ENCODE results near the gene IDI1. TPM values are rescaled to one million over a fixed set of nuclear protein-coding genes. Genes with fewer than 3 reads are reported as not detected.
"Not testable (repeated sequence)": the region's sequence is repeated elsewhere in the genome, so short reads cannot be mapped to it uniquely, and the experiment has no call there.

IDI1 gene
- total RNA-seq, 1 experiment from 2014 or later = 150 TPM

DNA sequence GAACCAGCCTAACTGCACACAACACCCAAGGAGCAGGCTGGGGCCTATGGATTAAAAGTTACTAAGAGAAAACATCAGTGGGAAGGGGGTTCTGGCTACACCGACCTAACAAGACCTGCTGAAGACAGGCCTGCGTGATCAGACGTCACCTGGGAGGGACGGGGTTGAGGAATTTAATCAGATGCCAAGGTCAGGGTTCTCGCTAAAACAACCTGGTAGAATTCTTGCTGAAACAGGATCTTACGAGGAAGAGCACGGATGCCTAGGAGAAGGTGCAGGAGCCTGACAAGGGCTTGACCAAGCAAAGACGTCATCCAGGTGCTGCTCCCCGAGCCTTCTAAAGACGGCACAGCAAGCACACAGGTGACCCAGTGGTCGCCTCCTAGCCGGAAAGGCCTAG is 24.8 kb downstream of the IDI1 start:
- Histone ChIP-seq H3K9me2 (replicated peaks; ENCODE audit: insufficient read depth, low read length) (no peaks in the 10 kb centered on the region), H4K20me1 (ENCODE audit: insufficient read depth, low read depth, low read length) (no peaks in the 10 kb centered on the region), H3K36me3 (ENCODE audit: insufficient read depth, low read length) (peaks cover 20% of the 10 kb centered on the region), H3K79me2 (ENCODE audit: low read length) (no peaks in the 10 kb centered on the region), H3K27me3 (ENCODE audit: low read length) (no peaks in the 10 kb centered on the region), H3K9me3 (ENCODE audit: low read length) (no peaks in the 10 kb centered on the region), H3K4me2 (ENCODE audit: low read depth, low read length, poor library complexity, severe bottlenecking) (no peak overlapping the region), H3K27ac (ENCODE audit: low read length) (no peak overlapping the region), H2AFZ (ENCODE audit: low read length) (no peak overlapping the region), H3K4me3 (ENCODE audit: low read length) (no peak overlapping the region), H3K4me1 (ENCODE audit: low read length) (no peaks in the 10 kb centered on the region), H3K9ac (ENCODE audit: low read length) (no peak overlapping the region)
- no peak for DNase-seq

DNA sequence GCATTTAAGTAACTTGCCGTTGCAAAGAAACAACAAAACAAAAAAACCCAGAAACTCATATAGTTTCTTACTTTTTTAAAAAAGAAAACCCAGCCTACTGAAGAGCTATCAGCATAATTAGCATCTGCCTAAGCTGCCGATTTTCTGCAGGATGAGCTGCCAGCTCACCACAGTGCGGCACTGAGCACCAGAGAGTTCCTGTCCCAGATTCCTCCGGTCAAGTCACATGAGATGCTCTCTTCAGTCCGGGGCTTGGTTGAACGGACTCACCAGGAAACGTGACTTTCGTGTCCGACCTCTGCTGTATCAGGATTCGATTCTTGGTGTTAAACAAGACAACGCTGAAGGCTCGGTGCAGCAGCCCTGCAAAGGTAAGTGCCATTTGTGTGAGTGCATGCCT is 26.5 kb downstream of the IDI1 start:
- peaks cover 27% of the 10 kb centered on the region for H3K36me3 ChIP-seq (ENCODE audit: insufficient read depth, low read length)

DNA sequence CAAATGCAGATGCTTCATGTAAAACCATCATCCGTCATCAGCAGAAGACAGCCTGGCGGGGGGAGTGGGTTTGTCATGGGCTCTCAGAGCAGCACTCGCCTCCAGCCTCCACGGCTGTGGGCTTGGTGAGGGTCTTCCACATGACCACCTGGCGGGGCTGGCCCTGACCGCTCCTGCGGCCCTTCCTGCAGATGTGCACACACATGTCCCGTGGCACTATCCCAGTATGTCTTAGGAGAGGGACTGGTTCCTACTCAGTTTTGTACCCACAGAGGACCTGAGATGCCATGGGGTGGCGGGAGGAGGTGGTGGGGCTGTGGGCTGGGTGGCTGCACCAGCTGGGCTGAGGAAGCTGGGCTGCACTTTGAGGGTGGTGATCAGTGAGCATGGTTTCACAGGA is 28.0 kb downstream of the IDI1 start:
- Histone ChIP-seq H3K27me3 (ENCODE audit: low read length) (no peaks in the 10 kb centered on the region), H3K4me1 (ENCODE audit: low read length) (no peaks in the 10 kb centered on the region), H3K4me2 (ENCODE audit: low read depth, low read length, poor library complexity, severe bottlenecking) (no peak overlapping the region), H4K20me1 (ENCODE audit: insufficient read depth, low read depth, low read length) (no peaks in the 10 kb centered on the region), H3K79me2 (ENCODE audit: low read length) (no peaks in the 10 kb centered on the region), H3K4me3 (ENCODE audit: low read length) (no peak overlapping the region), H2AFZ (ENCODE audit: low read length) (no peak overlapping the region), H3K27ac (ENCODE audit: low read length) (no peak overlapping the region), H3K36me3 (ENCODE audit: insufficient read depth, low read length) (peaks cover 37% of the 10 kb centered on the region), H3K9me2 (replicated peaks; ENCODE audit: insufficient read depth, low read length) (no peaks in the 10 kb centered on the region), H3K9ac (ENCODE audit: low read length) (no peak overlapping the region), H3K9me3 (ENCODE audit: low read length) (no peaks in the 10 kb centered on the region)
- DNase-seq = no peak

More for the DNA sequence above, 26.5 kb downstream of the IDI1 start:
- H3K9ac ChIP-seq (ENCODE audit: low read length) = no peak overlapping the region
- no peak overlapping the region for H3K27ac ChIP-seq (ENCODE audit: low read length)
- H3K79me2 ChIP-seq (ENCODE audit: low read length) = no peaks in the 10 kb centered on the region
- no peaks in the 10 kb centered on the region for H4K20me1 ChIP-seq (ENCODE audit: insufficient read depth, low read depth, low read length)
- H3K4me3 ChIP-seq (ENCODE audit: low read length) = no peak overlapping the region
- H3K4me1 ChIP-seq (ENCODE audit: low read length) = no peaks in the 10 kb centered on the region
- H3K4me2 ChIP-seq (ENCODE audit: low read depth, low read length, poor library complexity, severe bottlenecking) = no peak overlapping the region
- no peaks in the 10 kb centered on the region for H3K9me3 ChIP-seq (ENCODE audit: low read length)
- no peaks in the 10 kb centered on the region for H3K27me3 ChIP-seq (ENCODE audit: low read length)
- no peak overlapping the region for H2AFZ ChIP-seq (ENCODE audit: low read length)
- no peaks in the 10 kb centered on the region for H3K9me2 ChIP-seq (replicated peaks; ENCODE audit: insufficient read depth, low read length)
- no peak for DNase-seq

DNA sequence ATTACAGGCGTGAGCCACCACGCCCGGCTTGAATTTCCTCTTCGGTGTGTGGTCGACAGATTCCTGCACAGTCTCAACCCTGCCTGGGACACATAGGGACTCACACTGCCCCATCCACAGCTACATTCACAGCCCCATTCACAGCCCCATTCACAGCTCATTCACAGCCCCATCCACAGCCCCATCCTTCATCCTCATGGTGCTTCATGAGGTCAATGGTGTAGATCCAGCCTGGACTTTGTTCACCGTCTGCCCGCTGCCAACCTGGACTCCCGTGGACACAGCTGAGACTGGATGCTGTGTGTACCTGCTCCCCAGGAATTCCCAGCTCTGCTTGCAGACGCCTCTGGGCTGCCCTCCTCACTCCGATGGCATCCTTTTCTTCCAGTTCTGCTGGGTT is 28.5 kb downstream of the IDI1 start:
- DNase-seq = no peak
- H3K27ac ChIP-seq (ENCODE audit: low read length) = no peak overlapping the region
- H3K4me3 ChIP-seq (ENCODE audit: low read length) = no peak overlapping the region
- H3K9ac ChIP-seq (ENCODE audit: low read length) = no peak overlapping the region
- no peaks in the 10 kb centered on the region for H3K27me3 ChIP-seq (ENCODE audit: low read length)
- no peaks in the 10 kb centered on the region for H3K79me2 ChIP-seq (ENCODE audit: low read length)
- H4K20me1 ChIP-seq (ENCODE audit: insufficient read depth, low read depth, low read length) = no peaks in the 10 kb centered on the region
- H3K9me3 ChIP-seq (ENCODE audit: low read length) = no peaks in the 10 kb centered on the region
- H3K9me2 ChIP-seq (replicated peaks; ENCODE audit: insufficient read depth, low read length) = no peaks in the 10 kb centered on the region
- H3K36me3 ChIP-seq (ENCODE audit: insufficient read depth, low read length) = peaks cover 37% of the 10 kb centered on the region
- no peaks in the 10 kb centered on the region for H3K4me1 ChIP-seq (ENCODE audit: low read length)
- H2AFZ ChIP-seq (ENCODE audit: low read length) = no peak overlapping the region
- H3K4me2 ChIP-seq (ENCODE audit: low read depth, low read length, poor library complexity, severe bottlenecking) = no peak overlapping the region

DNA sequence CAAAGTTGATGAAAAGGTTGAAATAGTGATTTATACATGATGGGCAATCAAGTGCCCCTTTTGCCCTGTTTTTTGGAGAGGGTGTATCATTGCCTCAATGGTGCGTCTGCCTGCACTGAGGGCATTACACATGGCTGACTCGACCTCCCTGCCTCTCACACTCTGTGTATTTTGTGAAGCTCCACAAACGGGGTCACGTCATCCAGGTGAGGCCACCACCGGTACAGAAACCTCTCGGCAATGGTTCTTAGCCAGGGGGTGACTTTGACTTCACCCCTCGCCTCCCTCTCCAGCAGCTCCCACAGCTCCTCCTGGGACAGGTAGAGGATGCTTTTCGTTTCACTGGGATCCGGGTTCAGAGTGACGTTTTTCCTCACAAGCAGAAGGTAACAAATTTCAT is 29.6 kb downstream of the IDI1 start:
- H3K9me2 ChIP-seq (replicated peaks; ENCODE audit: insufficient read depth, low read length) = no peaks in the 10 kb centered on the region
- 0 out of 2 replicates have a peak, but pooled peaks cover 7% of the 10 kb centered on the region for H4K20me1 ChIP-seq (ENCODE audit: insufficient read depth, low read depth, low read length)
- H3K27me3 ChIP-seq (ENCODE audit: low read length) = no peaks in the 10 kb centered on the region
- no peak overlapping the region for H3K27ac ChIP-seq (ENCODE audit: low read length)
- H3K4me1 ChIP-seq (ENCODE audit: low read length) = no peaks in the 10 kb centered on the region
- H3K4me2 ChIP-seq (ENCODE audit: low read depth, low read length, poor library complexity, severe bottlenecking) = no peak overlapping the region
- no peak overlapping the region for H3K9ac ChIP-seq (ENCODE audit: low read length)
- peaks cover 40% of the 10 kb centered on the region for H3K36me3 ChIP-seq (ENCODE audit: insufficient read depth, low read length)
- no peak overlapping the region for H2AFZ ChIP-seq (ENCODE audit: low read length)
- H3K79me2 ChIP-seq (ENCODE audit: low read length) = no peaks in the 10 kb centered on the region
- no peak for DNase-seq
- no peaks in the 10 kb centered on the region for H3K9me3 ChIP-seq (ENCODE audit: low read length)
- H3K4me3 ChIP-seq (ENCODE audit: low read length) = no peak overlapping the region

- Histone ChIP-seq H3K79me2 (ENCODE audit: low read length) (peaks cover 2% of the 10 kb centered on the region; the same call in 1 of the 2 replicates), H3K4me1 (ENCODE audit: low read length) (no peaks in the 10 kb centered on the region), H3K27ac (ENCODE audit: low read length) (no peak overlapping the region), H3K4me2 (ENCODE audit: low read depth, low read length, poor library complexity, severe bottlenecking) (no peak overlapping the region), H3K9me3 (ENCODE audit: low read length) (no peaks in the 10 kb centered on the region), H2AFZ (ENCODE audit: low read length) (no peak overlapping the region), H3K9ac (ENCODE audit: low read length) (no peak overlapping the region), H3K9me2 (replicated peaks; ENCODE audit: insufficient read depth, low read length) (no peaks in the 10 kb centered on the region), H3K27me3 (ENCODE audit: low read length) (no peaks in the 10 kb centered on the region), H4K20me1 (ENCODE audit: insufficient read depth, low read depth, low read length) (0 out of 2 replicates have a peak, but pooled peaks cover 7% of the 10 kb centered on the region), H3K36me3 (ENCODE audit: insufficient read depth, low read length) (peaks cover 59% of the 10 kb centered on the region), H3K4me3 (ENCODE audit: low read length) (no peak overlapping the region)
- DNase-seq = no peak
These were observed 33.2 kb downstream of the IDI1 start for GRCh38 chr10:1015688-1016087.

DNA sequence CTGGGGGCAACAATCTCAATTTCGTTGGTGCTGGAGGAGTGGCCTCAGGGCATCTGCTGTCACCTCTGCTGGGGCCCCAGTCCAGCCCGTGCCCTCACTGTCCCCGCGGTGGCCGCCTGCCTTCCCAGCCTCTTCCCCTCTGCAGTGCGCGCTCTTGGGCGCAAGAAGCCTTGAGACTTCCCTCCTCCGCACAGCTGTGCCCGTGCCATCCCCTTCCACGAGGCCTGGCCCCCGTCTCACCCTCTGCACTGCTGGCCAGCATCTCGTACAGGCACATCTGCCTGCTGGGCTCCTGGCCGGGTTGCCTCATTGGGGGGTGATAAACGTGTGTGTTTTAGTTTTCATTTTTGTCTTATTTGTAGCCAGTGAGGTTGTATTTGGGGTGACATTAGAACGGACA is 37.2 kb downstream of the IDI1 start:
- Histone ChIP-seq H4K20me1 (ENCODE audit: insufficient read depth, low read depth, low read length) (0 out of 2 replicates have a peak, but pooled peaks cover 7% of the 10 kb centered on the region), H3K9me2 (replicated peaks; ENCODE audit: insufficient read depth, low read length) (no peaks in the 10 kb centered on the region), H3K79me2 (ENCODE audit: low read length) (peaks cover 9% of the 10 kb centered on the region), H3K36me3 (ENCODE audit: insufficient read depth, low read length) (peaks cover 57% of the 10 kb centered on the region), H3K9me3 (ENCODE audit: low read length) (no peaks in the 10 kb centered on the region), H3K4me2 (ENCODE audit: low read depth, low read length, poor library complexity, severe bottlenecking) (no peak overlapping the region), H3K4me1 (ENCODE audit: low read length) (no peaks in the 10 kb centered on the region), H3K27me3 (ENCODE audit: low read length) (no peaks in the 10 kb centered on the region), H3K9ac (ENCODE audit: low read length) (no peak overlapping the region), H2AFZ (ENCODE audit: low read length) (no peak overlapping the region), H3K27ac (ENCODE audit: low read length) (no peak overlapping the region), H3K4me3 (ENCODE audit: low read length) (no peak overlapping the region)
- DNase-seq = no peak

DNA sequence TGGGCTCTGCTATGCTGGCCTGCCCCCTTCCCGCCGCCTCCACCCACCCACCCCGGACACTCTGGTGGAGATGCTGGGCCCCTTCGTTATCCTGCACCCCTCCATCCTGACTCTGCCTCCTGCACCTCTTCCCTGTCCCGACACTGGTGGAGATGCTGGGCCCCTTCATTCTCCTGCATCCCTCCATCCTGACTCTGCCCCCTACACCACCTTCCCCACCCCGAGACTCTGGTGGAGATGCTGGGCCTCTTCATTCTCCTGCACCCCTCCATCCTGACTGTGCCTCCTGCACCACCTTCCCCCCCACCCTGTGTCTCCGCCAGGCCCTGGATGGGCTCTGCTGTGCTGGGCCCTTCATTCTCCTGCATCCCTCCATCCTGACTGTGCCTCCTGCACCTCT is 38.2 kb downstream of the IDI1 start:
- no peaks in the 10 kb centered on the region for H3K9me3 ChIP-seq (ENCODE audit: low read length)
- H3K9me2 ChIP-seq (replicated peaks; ENCODE audit: insufficient read depth, low read length) = no peaks in the 10 kb centered on the region
- no peaks in the 10 kb centered on the region for H3K4me1 ChIP-seq (ENCODE audit: low read length)
- H3K79me2 ChIP-seq (ENCODE audit: low read length) = peaks cover 14% of the 10 kb centered on the region
- peaks cover 57% of the 10 kb centered on the region for H3K36me3 ChIP-seq (ENCODE audit: insufficient read depth, low read length)
- H3K4me3 ChIP-seq (ENCODE audit: low read length) = no peak overlapping the region
- no peak for DNase-seq
- H3K4me2 ChIP-seq (ENCODE audit: low read depth, low read length, poor library complexity, severe bottlenecking) = no peak overlapping the region
- H2AFZ ChIP-seq (ENCODE audit: low read length) = no peak overlapping the region
- 0 out of 2 replicates have a peak, but pooled peaks cover 11% of the 10 kb centered on the region for H4K20me1 ChIP-seq (ENCODE audit: insufficient read depth, low read depth, low read length)
- H3K9ac ChIP-seq (ENCODE audit: low read length) = no peak overlapping the region
- H3K27ac ChIP-seq (ENCODE audit: low read length) = no peak overlapping the region
- H3K27me3 ChIP-seq (ENCODE audit: low read length) = no peaks in the 10 kb centered on the region

DNA sequence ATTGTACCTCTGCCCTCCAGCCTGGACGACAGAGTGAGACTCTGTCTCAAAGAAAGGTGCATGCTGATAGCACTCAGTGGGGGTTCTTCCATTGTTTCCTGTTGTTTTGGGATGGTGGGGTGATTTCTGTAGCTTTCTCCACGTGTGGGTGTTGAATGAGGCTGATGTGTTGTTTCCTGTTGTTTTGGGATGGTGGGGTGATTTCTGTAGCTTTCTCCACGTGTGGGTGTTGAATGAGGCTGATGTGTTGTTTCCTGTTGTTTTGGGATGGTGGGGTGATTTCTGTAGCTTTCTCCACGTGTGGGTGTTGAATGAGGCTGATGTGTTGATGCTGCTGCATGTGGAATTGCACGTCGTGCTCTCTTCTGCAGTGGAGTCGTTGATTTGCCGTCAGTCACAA is 39.0 kb downstream of the IDI1 start:
- H3K9me3 ChIP-seq (ENCODE audit: low read length); H3K4me3 ChIP-seq (ENCODE audit: low read length); H2AFZ ChIP-seq (ENCODE audit: low read length); H3K9me2 ChIP-seq (replicated peaks; ENCODE audit: insufficient read depth, low read length); H3K4me1 ChIP-seq (ENCODE audit: low read length); H3K27me3 ChIP-seq (ENCODE audit: low read length); DNase-seq; H3K4me2 ChIP-seq (ENCODE audit: low read depth, low read length, poor library complexity, severe bottlenecking); H3K9ac ChIP-seq (ENCODE audit: low read length); H3K27ac ChIP-seq (ENCODE audit: low read length): not testable (repeated sequence)
- H3K79me2 ChIP-seq (ENCODE audit: low read length) = peaks cover 19% of the 10 kb centered on the region
- H3K36me3 ChIP-seq (ENCODE audit: insufficient read depth, low read length) = peaks cover 60% of the 10 kb centered on the region
- 0 out of 2 replicates have a peak, but pooled peaks cover 10% of the 10 kb centered on the region for H4K20me1 ChIP-seq (ENCODE audit: insufficient read depth, low read depth, low read length)
